Measurements from ENCODE around the gene TMPRSS7.

DNA sequence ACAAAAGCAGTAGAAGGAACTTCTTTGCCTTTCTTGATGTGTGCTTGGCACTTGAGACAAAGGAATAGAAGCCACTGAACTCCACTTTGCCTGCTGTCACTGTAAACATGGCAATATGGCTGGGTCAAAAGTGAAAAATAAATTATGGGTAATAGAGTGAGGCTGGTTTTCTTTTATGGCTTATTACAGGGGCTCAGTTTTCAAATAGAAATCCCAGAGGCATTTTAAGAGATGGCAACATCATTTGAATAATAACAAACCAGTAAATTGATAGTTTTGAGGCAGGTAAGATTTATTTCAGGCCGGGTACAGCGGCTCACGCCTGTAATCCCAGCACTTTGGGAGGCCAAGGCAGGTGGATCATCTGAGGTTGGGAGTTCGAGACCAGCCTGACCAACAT lies 54.4 kb downstream of the TMPRSS7 start:
- TF ChIP-seq EZH2phosphoT487 (IDR thresholded peaks at IDR 0.05; ENCODE audit: unreplicated experiment) = no peak
- TF ChIP-seq, protein P1, sequence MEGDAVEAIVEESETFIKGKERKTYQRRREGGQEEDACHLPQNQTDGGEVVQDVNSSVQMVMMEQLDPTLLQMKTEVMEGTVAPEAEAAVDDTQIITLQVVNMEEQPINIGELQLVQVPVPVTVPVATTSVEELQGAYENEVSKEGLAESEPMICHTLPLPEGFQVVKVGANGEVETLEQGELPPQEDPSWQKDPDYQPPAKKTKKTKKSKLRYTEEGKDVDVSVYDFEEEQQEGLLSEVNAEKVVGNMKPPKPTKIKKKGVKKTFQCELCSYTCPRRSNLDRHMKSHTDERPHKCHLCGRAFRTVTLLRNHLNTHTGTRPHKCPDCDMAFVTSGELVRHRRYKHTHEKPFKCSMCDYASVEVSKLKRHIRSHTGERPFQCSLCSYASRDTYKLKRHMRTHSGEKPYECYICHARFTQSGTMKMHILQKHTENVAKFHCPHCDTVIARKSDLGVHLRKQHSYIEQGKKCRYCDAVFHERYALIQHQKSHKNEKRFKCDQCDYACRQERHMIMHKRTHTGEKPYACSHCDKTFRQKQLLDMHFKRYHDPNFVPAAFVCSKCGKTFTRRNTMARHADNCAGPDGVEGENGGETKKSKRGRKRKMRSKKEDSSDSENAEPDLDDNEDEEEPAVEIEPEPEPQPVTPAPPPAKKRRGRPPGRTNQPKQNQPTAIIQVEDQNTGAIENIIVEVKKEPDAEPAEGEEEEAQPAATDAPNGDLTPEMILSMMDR (conservative IDR thresholded peaks at IDR 0.05; ENCODE audit: low read depth in 2 of 2) = no peak
- no peak for TF ChIP-seq CREB1 (CRISPR knock-in tag; IDR thresholded peaks at IDR 0.05; ENCODE audit: low read depth)
- no peak for TF ChIP-seq EZH2 (IDR thresholded peaks at IDR 0.05; ENCODE audit: low read depth, unreplicated experiment)
- TF ChIP-seq ZNF331 (CRISPR knock-in tag; IDR thresholded peaks at IDR 0.05; ENCODE audit: low read depth) = no peak
- TF ChIP-seq POLR2AphosphoS5 (IDR thresholded peaks at IDR 0.05; ENCODE audit: low read depth) = no peak
- TF ChIP-seq REST (IDR thresholded peaks at IDR 0.05; ENCODE audit: unreplicated experiment) = no peak
- TF ChIP-seq JUNB (IDR thresholded peaks at IDR 0.05; ENCODE audit: unreplicated experiment) = no peak
- TF ChIP-seq, protein P2, sequence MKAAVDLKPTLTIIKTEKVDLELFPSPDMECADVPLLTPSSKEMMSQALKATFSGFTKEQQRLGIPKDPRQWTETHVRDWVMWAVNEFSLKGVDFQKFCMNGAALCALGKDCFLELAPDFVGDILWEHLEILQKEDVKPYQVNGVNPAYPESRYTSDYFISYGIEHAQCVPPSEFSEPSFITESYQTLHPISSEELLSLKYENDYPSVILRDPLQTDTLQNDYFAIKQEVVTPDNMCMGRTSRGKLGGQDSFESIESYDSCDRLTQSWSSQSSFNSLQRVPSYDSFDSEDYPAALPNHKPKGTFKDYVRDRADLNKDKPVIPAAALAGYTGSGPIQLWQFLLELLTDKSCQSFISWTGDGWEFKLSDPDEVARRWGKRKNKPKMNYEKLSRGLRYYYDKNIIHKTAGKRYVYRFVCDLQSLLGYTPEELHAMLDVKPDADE (IDR thresholded peaks at IDR 0.05) = no peak
- no peak for TF ChIP-seq ZNF462 (CRISPR knock-in tag; IDR thresholded peaks at IDR 0.05)
- TF ChIP-seq ZNF114 (CRISPR knock-in tag; IDR thresholded peaks at IDR 0.05) = no peak
- TF ChIP-seq NANOG (IDR thresholded peaks at IDR 0.05; ENCODE audit: borderline replicate concordance) = no peak
- no peak for TF ChIP-seq STAT1 (IDR thresholded peaks at IDR 0.05; ENCODE audit: unreplicated experiment)

All from GM23338 (cell line).